WTC11 (cell line): ENCODE data around the gene GPAT3. TPM values are rescaled to one million over a fixed set of nuclear protein-coding genes. Genes with fewer than 3 reads are reported as not detected.

Source experiments
- ATAC-seq: fragments of 200-7000 bp; cut with Tn5 transposase; 2 replicates; pipeline ENCODE4 v1.10.0; 2021; ENCODE audit warnings: mild to moderate bottlenecking, moderate library complexity
- Bru-seq: library from RNA; stranded (reverse); fragments of 400-500 nt; gene quantifications from one replicate; lab custom pipeline; 2021; lab: Mats Ljungman, UMichigan
- CTCF ChIA-PET: fragments of 300-600 bp; sonication (Branson Sonifier 250); formaldehyde crosslinking; loops from one replicate; lab custom pipeline; 2021; ENCODE audit warnings: antibody characterized with exemption; lab: Charles Lee
- POLR2A ChIA-PET: fragments of 350-600 bp; sonication (Branson Sonifier 250); formaldehyde crosslinking; loops from one replicate; lab custom pipeline; 2021; ENCODE audit warnings: antibody characterized with exemption; lab: Charles Lee
- DNase-seq: peaks from one replicate; pipeline ENCODE4 v3.0.0; 2021; ENCODE audit warnings: low spot score
- H3K27ac Mint-ChIP-seq: 2 replicates; pipeline ENCODE4 v1.8.0; 2021; ENCODE audit warnings: mixed read lengths
- H3K27me3 Mint-ChIP-seq: 2 replicates; pipeline ENCODE4 v1.8.0; 2021; ENCODE audit warnings: low read depth, mild to moderate bottlenecking, moderate library complexity, mixed read lengths
- H3K36me3 Mint-ChIP-seq: 2 replicates; pipeline ENCODE4 v1.8.0; 2021; ENCODE audit warnings: mixed read lengths
- H3K4me1 Mint-ChIP-seq: 2 replicates; pipeline ENCODE4 v1.8.0; 2022; ENCODE audit warnings: mixed read lengths
- H3K4me3 Mint-ChIP-seq: 2 replicates; pipeline ENCODE4 v1.8.0; 2021; ENCODE audit warnings: mild to moderate bottlenecking, moderate library complexity, mixed read lengths
- H3K9me3 Mint-ChIP-seq: 2 replicates; pipeline ENCODE4 v1.8.0; 2021; ENCODE audit warnings: mixed read lengths
- ATF2 ChIP-seq: sonication (generic); formaldehyde crosslinking; IDR thresholded peaks from 2 replicates; pipeline ENCODE4 v1.8.1; 2022; ENCODE audit warnings: low read depth, missing genetic modification reagents, borderline replicate concordance
- CTCF ChIP-seq: fragments of 200-600 bp; IDR thresholded peaks from 2 replicates; pipeline ENCODE4 v1.8.0; 2022; ENCODE audit warnings: antibody characterized with exemption
- EMX1 ChIP-seq: fragments of 250-450 bp; sonication (Bioruptor Pico); IDR thresholded peaks from 2 replicates; pipeline ENCODE4 v1.8.0; 2021; ENCODE audit warnings: mild to moderate bottlenecking
- FOXP1 ChIP-seq: sonication (generic); formaldehyde crosslinking; IDR thresholded peaks from 2 replicates; pipeline ENCODE4 v1.8.0; 2022; ENCODE audit warnings: missing genetic modification reagents, mild to moderate bottlenecking, moderate library complexity, borderline replicate concordance
- FOXP4 ChIP-seq: sonication (generic); formaldehyde crosslinking; IDR thresholded peaks from 2 replicates; pipeline ENCODE4 v1.8.0; 2022; ENCODE audit warnings: mild to moderate bottlenecking, missing genetic modification reagents
- GABPB1 ChIP-seq: sonication (generic); formaldehyde crosslinking; IDR thresholded peaks from 2 replicates; pipeline ENCODE4 v1.8.1; 2023; ENCODE audit warnings: mild to moderate bottlenecking, missing genetic modification reagents
- HMGA2 ChIP-seq: fragments of 250-450 bp; sonication (Bioruptor Pico); IDR thresholded peaks from 2 replicates; pipeline ENCODE4 v1.4.0; 2021; ENCODE audit warnings: mild to moderate bottlenecking, moderate library complexity
- MXD4 ChIP-seq: fragments of 250-450 bp; sonication (Bioruptor Pico); IDR thresholded peaks from 2 replicates; pipeline ENCODE4 v1.8.0; 2021; ENCODE audit warnings: mild to moderate bottlenecking, moderate library complexity, borderline replicate concordance
- MYBL2 ChIP-seq: sonication (generic); formaldehyde crosslinking; IDR thresholded peaks from 2 replicates; pipeline ENCODE4 v1.8.1; 2023; ENCODE audit warnings: mild to moderate bottlenecking, moderate library complexity, missing genetic modification reagents
- NFE2L1 ChIP-seq: sonication (generic); formaldehyde crosslinking; IDR thresholded peaks from 2 replicates; pipeline ENCODE4 v1.8.1; 2023; ENCODE audit warnings: missing genetic modification reagents
- NR2C2 ChIP-seq: sonication (generic); formaldehyde crosslinking; IDR thresholded peaks from 2 replicates; pipeline ENCODE4 v1.8.0; 2022; ENCODE audit warnings: mild to moderate bottlenecking, missing genetic modification reagents
- OVOL2 ChIP-seq: fragments of 250-450 bp; sonication (Bioruptor Pico); IDR thresholded peaks from 2 replicates; pipeline ENCODE4 v1.9.0; 2021; ENCODE audit warnings: mild to moderate bottlenecking, borderline replicate concordance
- PRDM15 ChIP-seq: sonication (generic); formaldehyde crosslinking; IDR thresholded peaks from 2 replicates; pipeline ENCODE4 v1.8.0; 2022; ENCODE audit warnings: missing genetic modification reagents
- ZNF121 ChIP-seq: sonication (generic); formaldehyde crosslinking; IDR thresholded peaks from 2 replicates; pipeline ENCODE4 v1.8.0; 2023; ENCODE audit warnings: missing genetic modification reagents
- ZNF219 ChIP-seq: sonication (generic); formaldehyde crosslinking; IDR thresholded peaks from 2 replicates; pipeline ENCODE4 v1.8.0; 2023; ENCODE audit warnings: missing genetic modification reagents, mild to moderate bottlenecking, borderline replicate concordance
- ZNF263 ChIP-seq: sonication (generic); formaldehyde crosslinking; IDR thresholded peaks from 2 replicates; pipeline ENCODE4 v1.8.1; 2022; ENCODE audit warnings: low read depth, mild to moderate bottlenecking, moderate library complexity, missing genetic modification reagents
- ZNF671 ChIP-seq: fragments of 250-450 bp; sonication (Bioruptor Pico); IDR thresholded peaks from 2 replicates; pipeline ENCODE4 v1.8.0; 2021; ENCODE audit warnings: mild to moderate bottlenecking
- long read RNA-seq, 3 experiments: library from RNA in 1 of 3; library from capped mRNA in 1 of 3; library from polyadenylated mRNA in 1 of 3; unstranded in 2 of 3; stranded (forward) in 1 of 3; transcript quantifications; one replicate each; pipeline ENCODE4 v2.0.0, GENCODE V29; 2021
- total RNA-seq: library from RNA; stranded (reverse); gene quantifications from 3 replicates; pipeline ENCODE4 v1.2.3, GENCODE V29; 2021
- TF ChIP-seq, protein P1 (sequence below): sonication (generic); formaldehyde crosslinking; conservative IDR thresholded peaks from 2 replicates; pipeline ENCODE4 v1.8.1; 2022; ENCODE audit warnings: mild to moderate bottlenecking, missing genetic modification reagents
- TF ChIP-seq, protein P2 (sequence below): sonication (generic); formaldehyde crosslinking; IDR thresholded peaks from 2 replicates; pipeline ENCODE4 v1.8.0; 2023; ENCODE audit warnings: mild to moderate bottlenecking, missing genetic modification reagents
- TF ChIP-seq, protein P3 (sequence below): fragments of 250-450 bp; sonication (Bioruptor Pico); IDR thresholded peaks from 2 replicates; pipeline ENCODE4 v1.9.0; 2021; ENCODE audit warnings: moderate library complexity, mild to moderate bottlenecking, inconsistent platforms, borderline replicate concordance
- TF ChIP-seq, protein P4 (sequence below): sonication (generic); formaldehyde crosslinking; IDR thresholded peaks from 2 replicates; pipeline ENCODE4 v1.8.1; 2022; ENCODE audit warnings: missing genetic modification reagents, borderline replicate concordance

The GPAT3 gene
- total RNA-seq (1.3 to 1.6 TPM (median 1.6 TPM) in 3 replicates), Bru-seq, nascent RNA (percentile 13 among the genes with signal in this experiment)
- long read RNA-seq, experiment 1, partial matches to known transcripts = 0 of 3 reads
- long read RNA-seq, experiment 1, other reads (novel, unspliced or antisense) = 0 of 3 reads
- long read RNA-seq, experiment 2 = 0 reads
- long read RNA-seq, experiment 3, partial matches to known transcripts = 0 of 1 reads
- long read RNA-seq, experiment 3, other reads (novel, unspliced or antisense) = 0 of 1 reads

DNA sequence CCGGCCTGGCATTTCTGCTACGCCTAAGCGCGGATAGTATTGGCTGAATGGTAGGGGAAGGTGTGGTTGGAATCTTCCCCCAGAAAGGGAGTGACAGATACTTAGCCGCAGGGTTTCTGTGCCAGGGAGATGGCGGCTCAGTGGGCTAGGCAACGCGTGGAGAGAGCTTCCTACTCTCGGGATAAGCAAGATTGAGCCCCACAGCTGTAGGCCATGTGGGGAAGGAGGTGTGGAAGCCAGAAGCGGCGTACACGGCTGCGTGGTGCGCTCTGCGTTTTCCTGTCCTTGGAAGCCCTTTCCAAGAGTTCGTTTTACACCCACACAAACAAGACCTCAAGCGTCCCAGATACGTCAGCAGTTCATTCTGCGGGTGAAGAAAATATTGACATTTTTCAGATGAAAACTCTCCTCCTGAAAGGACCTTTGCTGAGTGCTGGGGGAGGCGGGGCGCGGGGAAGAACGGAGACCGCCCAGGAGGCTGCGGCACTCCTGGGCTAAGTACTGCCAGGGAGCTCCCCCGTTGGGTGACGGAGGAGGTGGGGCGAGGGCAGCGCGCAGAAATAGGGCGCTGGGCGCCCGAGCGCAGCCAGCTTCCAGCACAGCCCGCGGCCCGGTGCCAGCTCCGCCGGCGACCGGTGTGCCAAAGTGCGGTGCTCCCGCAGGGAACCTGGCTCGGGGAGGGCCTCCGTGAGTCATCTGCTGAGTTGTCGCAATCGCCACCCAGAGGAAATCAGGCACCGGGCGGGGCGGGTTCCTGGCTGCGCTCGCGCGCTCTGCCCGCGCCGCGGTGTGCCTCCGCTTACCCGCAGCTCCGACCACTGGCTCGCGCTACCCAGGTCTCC lies at the start of gene GPAT3:
Gene GPAT3 (plus strand): TSS at position 589 of the 842 bp plus-strand sequence. CDS start 515 bp downstream, outside the sequence.
- H3K9me3 Mint-ChIP-seq = no peaks in the 10 kb centered on the region
- peaks cover 21% of the 10 kb centered on the region for H3K4me1 Mint-ChIP-seq
- H3K27me3 Mint-ChIP-seq = peaks cover 75% of the 10 kb centered on the region
- DNase-seq (peak; percentile 59), ATAC-seq (peak; percentile 77)
- no peaks in the 10 kb centered on the region for H3K36me3 Mint-ChIP-seq
- ChIA-PET POLR2A (no interaction called here), CTCF (interaction anchor here (0.6 to 1.4 kb wide), 3 partner anchors 24 to 252 kb away, joined by 3 to 4 read pairs (median 3); no protein-coding TSS in a partner anchor)
- no peak within 1 kb of the TSS for H3K27ac Mint-ChIP-seq
- H3K4me3 Mint-ChIP-seq = peak within 1 kb of the TSS; percentile 87
- TF ChIP-seq, protein P1, sequence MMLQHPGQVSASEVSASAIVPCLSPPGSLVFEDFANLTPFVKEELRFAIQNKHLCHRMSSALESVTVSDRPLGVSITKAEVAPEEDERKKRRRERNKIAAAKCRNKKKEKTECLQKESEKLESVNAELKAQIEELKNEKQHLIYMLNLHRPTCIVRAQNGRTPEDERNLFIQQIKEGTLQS (CRISPR knock-in tag) = no peak
- TF ChIP-seq FOXP1 (CRISPR knock-in tag) (peak; percentile 41; the same call in 1 of the 2 replicates), ZNF121 (CRISPR knock-in tag) (no peak), NFE2L1 (CRISPR knock-in tag) (no peak), OVOL2 (CRISPR knock-in tag) (no peak), FOXP4 (CRISPR knock-in tag) (no peak), ATF2 (CRISPR knock-in tag) (no peak), MYBL2 (CRISPR knock-in tag) (no peak), MXD4 (CRISPR knock-in tag) (no peak), PRDM15 (CRISPR knock-in tag) (no peak), GABPB1 (peak; percentile 45; the same call in 1 of the 2 replicates), ZNF219 (CRISPR knock-in tag) (no peak), HMGA2 (CRISPR knock-in tag) (no peak), ZNF671 (CRISPR knock-in tag) (no peak), CTCF (no peak), EMX1 (CRISPR knock-in tag) (no peak), NR2C2 (CRISPR knock-in tag) (no peak), ZNF263 (CRISPR knock-in tag) (0 out of 2 replicates have a peak, but pooled peaks have one; percentile 14)
- TF ChIP-seq, protein P2, sequence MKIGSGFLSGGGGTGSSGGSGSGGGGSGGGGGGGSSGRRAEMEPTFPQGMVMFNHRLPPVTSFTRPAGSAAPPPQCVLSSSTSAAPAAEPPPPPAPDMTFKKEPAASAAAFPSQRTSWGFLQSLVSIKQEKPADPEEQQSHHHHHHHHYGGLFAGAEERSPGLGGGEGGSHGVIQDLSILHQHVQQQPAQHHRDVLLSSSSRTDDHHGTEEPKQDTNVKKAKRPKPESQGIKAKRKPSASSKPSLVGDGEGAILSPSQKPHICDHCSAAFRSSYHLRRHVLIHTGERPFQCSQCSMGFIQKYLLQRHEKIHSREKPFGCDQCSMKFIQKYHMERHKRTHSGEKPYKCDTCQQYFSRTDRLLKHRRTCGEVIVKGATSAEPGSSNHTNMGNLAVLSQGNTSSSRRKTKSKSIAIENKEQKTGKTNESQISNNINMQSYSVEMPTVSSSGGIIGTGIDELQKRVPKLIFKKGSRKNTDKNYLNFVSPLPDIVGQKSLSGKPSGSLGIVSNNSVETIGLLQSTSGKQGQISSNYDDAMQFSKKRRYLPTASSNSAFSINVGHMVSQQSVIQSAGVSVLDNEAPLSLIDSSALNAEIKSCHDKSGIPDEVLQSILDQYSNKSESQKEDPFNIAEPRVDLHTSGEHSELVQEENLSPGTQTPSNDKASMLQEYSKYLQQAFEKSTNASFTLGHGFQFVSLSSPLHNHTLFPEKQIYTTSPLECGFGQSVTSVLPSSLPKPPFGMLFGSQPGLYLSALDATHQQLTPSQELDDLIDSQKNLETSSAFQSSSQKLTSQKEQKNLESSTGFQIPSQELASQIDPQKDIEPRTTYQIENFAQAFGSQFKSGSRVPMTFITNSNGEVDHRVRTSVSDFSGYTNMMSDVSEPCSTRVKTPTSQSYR (CRISPR knock-in tag) = 0 out of 2 replicates have a peak, but pooled peaks have one; percentile 29
- TF ChIP-seq, protein P3, sequence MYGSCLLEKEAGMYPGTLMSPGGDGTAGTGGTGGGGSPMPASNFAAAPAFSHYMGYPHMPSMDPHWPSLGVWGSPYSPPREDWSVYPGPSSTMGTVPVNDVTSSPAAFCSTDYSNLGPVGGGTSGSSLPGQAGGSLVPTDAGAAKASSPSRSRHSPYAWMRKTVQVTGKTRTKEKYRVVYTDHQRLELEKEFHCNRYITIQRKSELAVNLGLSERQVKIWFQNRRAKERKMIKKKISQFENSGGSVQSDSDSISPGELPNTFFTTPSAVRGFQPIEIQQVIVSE (CRISPR knock-in tag) = no peak
- TF ChIP-seq, protein P4, sequence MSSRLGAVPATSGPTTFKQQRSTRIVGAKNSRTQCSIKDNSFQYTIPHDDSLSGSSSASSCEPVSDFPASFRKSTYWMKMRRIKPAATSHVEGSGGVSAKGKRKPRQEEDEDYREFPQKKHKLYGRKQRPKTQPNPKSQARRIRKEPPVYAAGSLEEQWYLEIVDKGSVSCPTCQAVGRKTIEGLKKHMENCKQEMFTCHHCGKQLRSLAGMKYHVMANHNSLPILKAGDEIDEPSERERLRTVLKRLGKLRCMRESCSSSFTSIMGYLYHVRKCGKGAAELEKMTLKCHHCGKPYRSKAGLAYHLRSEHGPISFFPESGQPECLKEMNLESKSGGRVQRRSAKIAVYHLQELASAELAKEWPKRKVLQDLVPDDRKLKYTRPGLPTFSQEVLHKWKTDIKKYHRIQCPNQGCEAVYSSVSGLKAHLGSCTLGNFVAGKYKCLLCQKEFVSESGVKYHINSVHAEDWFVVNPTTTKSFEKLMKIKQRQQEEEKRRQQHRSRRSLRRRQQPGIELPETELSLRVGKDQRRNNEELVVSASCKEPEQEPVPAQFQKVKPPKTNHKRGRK (CRISPR knock-in tag) = no peak
